Activated CD4-positive, alpha-beta T cell treated with anti-CD3 and anti-CD28 coated beads for 24 hours (primary cell): ENCODE data around the gene C9orf43.
"Not testable (repeated sequence)": the region's sequence is repeated elsewhere in the genome, so short reads cannot be mapped to it uniquely, and the experiment has no call there.

Experiments
- DNase-seq, 2 donors: peaks; one replicate each; pipeline ENCODE4 v3.0.0-alpha.2; 2020; ENCODE audit warnings: low read depth in 2 of 2

The C9orf43 gene

DNA sequence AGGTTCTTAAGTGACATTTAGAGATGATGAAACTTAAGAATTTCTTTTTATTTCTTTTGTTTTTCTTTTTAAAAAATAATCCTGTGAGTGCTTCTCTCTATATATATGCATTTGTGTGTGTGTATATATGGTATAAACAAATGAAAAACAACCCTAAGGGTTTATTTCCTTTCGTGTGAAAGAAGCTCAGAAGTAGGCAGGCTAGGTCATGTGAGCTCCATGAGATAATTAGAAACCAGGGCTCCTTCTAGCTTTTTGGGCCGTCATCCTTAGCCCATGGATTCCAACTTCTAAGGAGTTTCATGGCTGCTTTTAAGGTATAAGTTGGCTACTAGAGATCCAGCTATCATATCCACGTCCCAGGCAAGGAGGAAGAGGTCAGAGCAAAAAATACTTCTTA, 11.2 kb downstream of the C9orf43 start:
- no peak for DNase-seq

DNA sequence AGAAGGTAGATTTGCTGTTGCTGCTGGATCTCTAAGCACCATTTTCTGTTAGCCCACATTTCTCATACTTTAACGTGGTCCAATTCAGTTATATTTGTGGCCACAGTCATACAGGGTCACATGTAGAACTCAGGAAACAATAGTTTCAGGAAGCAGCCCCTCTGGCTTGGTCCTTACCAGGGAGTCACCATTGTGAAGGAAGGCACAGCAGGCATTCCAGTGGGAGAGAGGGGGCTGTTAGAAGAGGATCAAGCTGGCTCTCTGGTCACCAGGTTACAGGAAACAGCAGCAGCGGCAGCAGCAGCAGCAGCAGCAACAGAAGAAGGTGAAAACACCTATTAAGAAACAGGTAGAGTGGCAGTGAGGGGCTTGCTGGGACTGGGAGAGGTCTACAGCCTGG, 14.5 kb downstream of the C9orf43 start:
- DNase-seq = no peak

DNA sequence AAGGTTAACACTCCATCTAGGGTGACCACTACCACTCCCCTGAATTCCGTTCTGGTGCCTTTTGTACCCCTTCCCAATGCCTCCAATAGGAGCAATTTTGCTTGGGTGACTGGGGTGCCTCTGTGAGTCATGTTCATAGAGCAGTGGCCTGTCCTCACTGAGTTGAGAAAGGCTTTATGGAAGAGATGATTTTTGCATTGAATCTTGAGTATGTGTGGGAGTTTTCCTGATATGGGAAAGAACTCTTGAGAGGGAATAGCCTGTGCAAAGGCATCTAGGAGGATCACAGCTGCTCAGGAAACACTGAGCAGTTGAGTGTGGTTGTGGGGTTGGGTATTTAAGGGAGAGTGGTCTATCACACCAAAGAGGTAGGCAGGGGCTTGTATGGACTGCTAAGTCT, 16.2 kb downstream of the C9orf43 start:
- DNase-seq = no peak

DNA sequence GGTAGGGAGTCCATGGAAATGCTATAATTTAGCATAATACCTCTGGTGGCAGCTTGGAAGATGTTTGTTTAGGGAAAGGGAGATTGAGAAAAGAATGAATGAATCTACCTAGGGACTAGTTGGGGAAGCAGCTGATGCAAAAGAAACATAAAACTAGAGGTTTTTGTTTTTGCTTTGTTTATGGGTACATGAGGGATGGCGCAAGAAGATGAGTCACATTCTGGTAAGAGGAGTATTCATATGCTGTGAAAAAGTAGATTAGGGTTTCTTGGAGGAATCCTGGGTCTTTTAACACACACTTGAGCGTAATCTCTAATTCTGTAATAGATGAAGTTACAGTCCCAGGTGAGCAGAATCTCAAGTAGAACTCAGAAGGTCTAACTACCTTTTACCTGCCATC, 17.1 kb downstream of the C9orf43 start:
- DNase-seq = no peak

DNA sequence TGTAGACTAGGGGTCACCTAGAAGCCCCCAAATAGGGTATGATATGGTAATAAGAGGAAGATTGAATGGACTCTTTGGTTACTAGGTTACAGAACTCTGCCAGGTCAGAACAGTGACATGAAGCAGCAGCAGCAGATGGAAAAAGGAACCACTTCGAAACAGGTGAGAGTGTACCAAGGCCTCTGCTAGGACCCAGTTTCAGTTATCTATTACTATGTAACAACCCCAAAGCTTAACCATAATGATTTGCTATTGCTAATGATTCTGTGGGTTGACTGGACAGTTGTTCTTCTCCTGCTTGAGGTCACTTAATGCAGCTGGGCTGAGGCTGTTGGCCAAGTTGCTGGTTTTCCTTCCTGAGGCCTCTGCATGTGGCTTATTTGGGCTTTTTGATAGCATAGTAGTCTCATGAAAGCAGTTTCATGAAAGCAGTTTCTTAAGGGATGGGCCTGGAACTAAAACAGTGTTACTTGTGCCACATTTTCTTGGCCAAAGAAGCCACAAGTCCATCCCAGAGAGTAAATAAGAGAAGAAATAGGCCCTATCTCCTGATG, 17.6 kb downstream of the C9orf43 start:
- no peak for DNase-seq

DNA sequence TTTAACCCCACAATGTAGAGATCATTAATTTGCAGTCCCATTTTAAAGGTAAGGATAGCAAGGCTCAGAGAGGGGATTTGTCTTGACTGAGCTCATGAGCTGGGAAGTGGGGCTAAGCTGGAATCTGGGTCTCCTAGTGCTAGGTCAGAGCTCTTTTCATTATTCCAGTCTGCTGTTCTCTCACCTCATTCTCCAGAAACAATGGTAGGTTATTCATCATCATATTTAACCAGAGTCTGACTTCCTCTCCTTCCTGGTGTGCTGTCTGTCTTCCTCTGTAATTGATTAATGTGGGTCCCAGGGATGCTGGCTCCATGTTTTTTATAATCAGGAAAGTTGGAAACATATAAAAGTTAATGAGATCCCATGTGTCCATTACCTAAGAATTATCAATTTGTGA, 20.6 kb downstream of the C9orf43 start:
- DNase-seq = no peak

DNA sequence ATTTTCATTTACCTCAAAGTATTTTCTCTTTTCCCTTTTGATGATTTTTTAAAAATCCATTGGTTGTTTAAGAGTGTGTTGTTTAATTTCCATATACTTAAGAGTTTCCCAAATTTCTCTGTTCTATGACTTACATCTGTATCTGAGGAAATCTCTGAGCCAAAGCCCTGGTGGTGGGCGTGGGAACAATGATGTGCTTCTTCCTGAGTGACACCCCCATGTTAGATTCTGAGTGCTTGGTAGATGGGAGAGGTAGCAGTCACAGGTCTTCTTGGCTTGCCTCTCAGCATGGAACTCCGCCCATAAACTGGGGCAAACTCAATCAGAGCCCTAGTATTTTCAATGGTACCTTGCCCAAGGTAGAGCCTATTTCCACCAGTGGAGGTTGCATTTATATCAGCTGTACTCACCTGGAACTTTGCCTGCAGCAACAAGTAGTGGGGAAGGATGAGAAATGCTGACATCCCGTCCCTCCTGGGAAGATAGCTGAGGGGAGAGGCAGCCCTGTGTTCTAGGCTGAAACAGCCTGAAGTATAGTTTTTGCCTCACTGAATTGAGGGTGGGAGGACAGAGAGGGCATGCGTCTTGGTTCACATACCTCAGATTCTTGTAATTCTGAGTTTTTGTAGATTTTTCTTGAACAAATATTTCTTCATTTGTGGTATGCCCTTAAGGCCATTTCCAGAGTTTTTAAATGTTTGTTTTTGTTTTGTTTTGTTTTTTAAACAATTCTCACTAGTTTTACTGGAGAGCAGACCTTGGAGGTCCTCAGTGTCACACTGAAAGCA, 26.4 kb downstream of the C9orf43 start:
- no peak for DNase-seq

DNA sequence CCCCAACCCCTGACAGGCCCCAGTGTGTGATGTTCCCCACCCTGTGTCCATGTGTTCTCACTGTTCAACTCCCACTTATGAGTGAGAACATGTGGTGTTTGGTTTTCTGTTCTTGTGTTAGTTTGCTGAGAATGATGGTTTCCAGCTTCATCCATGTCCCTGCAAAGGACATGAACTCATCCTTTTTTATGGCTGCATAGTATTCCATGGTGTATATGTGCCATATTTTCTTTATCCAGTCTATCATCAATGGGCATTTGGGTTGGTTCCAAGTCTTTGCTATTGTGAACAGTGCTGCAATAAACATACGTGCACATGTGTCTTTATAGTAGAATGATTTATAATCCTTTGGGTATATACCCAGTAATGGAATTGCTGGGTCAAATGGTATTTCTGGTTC, 27.2 kb downstream of the C9orf43 start:
- DNase-seq = not testable (repeated sequence)

DNA sequence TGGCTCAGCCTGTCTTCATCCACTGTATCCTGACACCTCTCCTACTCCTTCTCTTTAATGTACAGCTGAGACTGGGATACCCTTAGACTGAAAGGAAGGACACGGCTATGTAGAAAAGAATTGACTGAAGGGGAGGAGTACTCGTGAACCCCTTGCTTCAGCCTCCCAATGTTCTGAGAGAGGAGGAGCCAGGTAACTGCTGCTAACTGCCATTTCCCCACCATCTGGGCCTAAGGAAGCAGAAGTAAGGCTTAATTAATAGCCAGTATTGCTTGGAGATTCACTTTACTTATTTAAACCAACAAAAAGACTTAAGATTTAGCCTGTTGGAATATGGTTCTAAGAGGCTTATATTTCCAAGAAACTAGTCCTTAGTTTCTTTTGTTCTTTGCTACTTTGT, 34.2 kb downstream of the C9orf43 start:
- DNase-seq = no peak

DNA sequence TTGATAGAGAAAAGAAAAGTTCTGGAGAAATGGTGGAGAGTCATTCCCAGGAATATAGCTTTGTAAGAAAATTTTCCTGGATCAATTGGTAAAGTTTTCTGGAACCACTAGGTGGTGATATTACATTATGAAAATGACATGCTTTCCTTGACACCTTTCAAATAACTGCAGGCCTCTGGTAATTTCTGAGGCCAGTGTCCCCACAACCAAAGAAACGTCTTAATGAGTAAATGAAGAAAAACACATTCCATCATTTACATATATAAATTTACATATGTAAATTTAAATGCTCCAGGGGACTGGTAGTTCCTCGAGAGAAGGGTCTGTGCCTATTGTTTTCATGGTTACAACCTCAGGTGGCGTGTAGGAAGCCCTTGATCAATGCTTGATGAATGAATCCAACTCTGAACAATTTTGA, 35.8 kb downstream of the C9orf43 start:
- DNase-seq = no peak

DNA sequence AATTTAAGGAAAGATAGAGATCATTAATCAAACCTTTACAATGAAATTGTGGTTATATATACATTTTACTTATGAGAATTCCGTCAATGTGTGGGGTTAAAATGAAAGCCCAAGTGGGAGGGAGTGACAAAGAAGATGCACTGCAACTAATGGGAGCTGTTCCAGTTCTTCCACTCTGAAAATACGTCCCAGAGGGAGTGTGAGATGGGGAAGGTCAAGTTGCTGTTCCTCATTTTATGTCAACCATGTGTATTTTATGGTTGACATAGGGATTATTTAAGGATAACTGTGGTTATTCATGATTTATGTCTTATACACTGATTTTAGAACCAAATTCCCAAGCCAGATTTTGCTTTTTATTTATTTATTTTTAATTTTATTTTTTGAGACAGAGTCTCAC, 38.8 kb downstream of the C9orf43 start:
- no peak for DNase-seq

DNA sequence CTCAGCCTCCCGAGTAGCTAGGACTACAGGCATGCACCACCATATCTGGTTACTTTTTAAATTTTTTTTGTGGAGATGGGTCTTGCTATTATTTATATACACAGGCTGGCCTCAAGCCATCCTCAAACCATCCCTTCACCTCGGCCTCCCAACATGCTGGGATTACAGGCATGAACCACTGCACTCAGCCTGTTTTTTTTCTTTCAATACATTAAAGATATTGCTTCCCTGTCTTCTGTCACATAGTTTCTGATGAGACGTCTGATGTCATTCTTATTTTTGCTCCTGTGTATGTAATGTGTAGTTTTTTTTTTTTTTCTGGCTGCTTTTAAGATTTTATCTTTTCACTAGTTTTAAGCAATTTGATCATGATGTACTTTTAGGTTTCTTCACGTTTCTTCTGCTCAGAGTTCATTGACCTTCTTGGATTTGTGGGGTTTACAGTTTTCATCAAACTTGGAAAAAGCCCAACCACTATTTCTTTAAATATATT, 41.6 kb downstream of the C9orf43 start:
- no peak for DNase-seq

DNA sequence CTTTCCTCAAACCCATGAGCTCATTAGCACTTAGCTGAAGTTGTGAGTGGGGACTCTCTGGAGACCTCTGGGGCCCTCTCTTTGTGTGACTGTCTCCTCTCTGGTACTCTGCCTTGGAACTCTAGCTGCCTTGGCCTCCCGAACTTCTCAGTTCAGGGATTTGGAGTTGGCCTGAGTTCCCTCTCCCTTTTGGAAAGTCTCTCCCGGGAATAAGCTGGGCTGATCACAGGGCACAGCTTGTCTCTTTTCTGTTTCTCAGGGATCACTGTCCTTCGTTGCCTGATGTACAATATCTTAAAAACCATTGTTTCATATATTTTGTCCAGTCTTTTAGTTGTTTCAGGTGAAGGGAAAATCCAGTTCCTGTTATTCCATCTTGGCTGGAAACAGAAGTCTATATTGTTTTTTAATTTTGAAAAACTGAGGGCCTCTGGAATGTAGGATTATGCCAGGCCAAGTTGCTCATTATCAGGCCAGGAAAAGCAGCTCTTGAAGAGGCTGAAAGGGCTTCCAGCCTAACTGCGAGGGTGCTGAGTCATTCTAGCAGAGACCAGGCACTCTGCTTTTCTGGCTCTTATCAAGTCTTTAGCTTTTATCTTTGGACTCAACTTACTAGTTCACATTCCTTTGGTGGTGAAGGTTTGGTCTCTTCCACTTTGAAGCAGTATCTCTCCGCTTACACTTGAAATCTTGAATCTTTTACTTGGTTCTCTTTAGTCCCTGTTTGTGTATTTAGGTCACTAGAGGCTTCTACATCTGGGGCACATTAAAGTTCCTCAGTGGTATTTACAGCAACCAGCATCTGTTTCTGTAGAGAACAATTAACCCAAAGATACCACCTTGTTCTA, 44.6 kb downstream of the C9orf43 start:
- DNase-seq = no peak

DNA sequence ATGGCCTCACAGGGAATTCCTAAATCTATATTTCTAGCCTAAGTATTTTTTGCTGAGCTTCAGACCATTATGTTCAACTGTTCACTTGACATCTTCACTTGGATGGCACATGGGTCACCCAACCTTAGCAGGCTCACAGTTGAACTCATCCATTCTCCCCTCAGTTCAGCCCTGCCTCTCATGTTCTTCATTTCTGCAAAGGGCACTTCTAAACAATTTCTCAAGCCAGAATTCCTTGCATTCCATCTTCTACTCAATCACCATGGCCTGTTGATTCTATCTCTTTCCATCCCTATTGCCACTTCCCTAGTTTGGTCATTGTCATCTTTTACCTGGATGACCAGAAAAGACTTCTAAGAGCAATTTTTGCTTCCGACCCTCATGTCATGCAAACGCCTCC, 45.7 kb downstream of the C9orf43 start:
- DNase-seq = no peak

DNA sequence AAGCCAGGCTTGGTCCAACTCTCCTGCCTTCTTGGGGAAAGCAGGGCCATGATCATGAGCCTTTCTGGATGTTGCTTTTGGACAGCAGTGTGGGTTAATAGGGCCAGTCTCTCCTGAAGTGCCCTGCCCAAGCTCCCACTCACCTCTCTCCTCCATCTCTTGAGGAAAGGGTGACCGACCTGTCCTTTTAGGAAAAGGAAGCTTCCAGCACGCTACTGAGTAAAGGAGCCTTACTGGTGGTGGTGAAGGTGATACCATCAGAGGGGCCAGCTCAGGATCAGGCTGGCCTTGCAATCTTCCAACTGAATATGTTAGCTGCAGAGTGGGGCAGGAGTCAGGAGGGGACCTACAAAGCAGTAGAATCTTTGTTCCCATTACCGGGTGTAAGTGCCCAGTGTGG, 50.7 kb downstream of the C9orf43 start:
- no peak for DNase-seq

DNA sequence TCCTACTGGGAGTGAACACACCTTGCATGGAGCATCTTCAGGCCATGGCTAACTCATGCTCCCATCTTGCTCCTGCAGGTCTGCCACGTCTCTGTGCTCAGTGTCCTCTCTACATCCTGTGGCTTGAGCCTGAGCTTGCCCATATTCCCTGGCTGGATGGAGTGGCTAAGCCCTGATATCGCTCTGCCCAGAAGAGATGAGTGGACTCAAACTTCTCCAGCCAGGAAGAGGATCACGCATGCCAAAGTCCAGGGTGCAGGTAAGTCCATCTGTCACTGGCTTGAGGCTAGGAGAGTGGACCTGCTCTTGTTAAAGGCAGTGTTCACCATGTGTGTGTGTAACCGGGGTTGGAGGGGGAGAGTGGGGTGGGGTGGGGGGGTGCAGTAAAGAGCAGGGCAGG, 51.4 kb downstream of the C9orf43 start:
- DNase-seq = no peak

DNA sequence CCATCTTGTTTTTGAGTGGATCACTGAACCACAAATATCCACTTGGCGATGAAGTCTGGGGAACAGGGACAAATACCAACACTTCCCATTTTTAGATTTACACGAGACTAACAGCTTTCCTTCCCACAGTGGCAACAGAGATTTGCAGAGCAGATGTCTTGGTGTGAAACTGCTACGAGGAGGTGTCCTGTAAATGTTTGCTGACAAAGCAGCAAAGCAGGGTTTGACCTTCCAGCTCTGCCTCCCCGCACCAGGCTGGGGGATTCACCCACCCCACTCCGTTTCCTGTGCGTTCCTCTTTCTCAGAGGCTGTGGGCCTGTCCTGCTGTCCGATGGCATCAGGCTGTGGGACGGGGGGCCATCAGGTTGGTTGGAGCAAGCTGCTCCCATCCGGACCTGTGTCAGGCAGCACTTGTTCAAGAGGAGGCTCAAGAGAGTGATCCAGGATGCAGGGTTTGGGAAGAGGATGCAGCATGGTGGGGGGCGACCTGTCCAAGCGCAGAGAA, 52.3 kb downstream of the C9orf43 start:
- DNase-seq = no peak

DNA sequence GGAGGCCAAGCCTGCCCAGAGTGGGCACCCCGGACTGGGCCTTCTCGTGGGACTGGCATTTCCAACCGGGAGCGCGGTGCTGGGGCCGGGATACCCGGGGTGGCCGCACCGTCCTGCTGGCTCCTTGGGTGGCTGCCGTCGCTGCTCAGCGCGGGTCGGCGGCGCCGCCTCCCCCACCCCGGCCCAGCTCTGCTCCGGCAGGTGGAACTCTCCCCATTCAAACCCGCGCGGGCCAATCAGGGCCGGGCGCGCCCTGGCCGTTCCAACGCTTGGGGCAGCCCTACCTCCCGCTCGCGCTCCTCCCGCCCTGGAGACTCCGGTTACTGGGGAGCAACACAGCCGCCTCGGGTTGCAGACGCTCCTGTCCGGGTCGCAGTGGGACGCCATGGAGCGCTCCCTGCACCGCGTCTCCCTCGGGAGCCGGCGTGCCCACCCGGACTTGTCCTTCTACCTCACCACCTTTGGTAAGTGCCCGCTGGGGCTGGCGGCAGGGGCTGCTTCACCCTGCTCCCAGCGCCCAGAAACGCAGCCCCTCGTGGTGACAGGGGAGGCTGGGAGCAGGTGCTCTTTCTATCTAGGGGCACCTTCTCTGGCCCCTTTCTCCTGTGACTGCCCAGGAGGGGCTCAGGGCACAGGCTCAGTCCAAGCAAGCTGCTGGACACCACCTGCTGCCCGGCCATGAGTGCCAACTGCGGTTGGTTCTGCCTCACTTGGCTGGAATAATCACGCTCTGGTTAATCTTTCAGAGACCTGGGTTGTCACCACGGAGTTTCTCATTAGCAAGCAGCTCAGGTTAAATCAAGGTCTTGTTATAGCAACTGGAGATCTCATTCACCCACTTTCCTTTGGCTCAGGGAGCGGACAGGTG, 53.1 kb downstream of the C9orf43 start, which contains the start of gene RGS3:
Gene RGS3, plus strand, starts transcription at position 310 of the 868 bp plus-strand sequence. Its CDS starts 76 bp downstream, at position 386.
- no peak for DNase-seq

DNA sequence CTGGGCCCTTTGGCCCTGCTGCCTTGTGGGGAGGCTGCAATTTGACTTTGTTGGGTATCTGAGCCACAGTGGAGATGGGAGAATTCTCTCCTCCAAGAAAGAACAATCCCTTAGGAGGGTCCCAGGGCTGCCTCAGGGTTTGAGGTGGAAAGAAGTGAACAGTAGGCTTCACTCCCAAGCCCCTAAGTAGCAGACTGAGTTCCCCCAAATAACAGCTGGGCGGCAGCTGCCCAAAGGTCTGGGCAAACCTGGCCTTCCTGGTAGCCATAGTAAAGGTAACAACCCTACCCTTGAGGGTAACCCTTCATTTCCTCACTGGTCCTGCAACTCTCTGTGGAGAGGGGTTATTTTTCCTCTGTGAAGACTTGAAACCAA, 53.7 kb downstream of the C9orf43 start:
- DNase-seq = no peak

DNA sequence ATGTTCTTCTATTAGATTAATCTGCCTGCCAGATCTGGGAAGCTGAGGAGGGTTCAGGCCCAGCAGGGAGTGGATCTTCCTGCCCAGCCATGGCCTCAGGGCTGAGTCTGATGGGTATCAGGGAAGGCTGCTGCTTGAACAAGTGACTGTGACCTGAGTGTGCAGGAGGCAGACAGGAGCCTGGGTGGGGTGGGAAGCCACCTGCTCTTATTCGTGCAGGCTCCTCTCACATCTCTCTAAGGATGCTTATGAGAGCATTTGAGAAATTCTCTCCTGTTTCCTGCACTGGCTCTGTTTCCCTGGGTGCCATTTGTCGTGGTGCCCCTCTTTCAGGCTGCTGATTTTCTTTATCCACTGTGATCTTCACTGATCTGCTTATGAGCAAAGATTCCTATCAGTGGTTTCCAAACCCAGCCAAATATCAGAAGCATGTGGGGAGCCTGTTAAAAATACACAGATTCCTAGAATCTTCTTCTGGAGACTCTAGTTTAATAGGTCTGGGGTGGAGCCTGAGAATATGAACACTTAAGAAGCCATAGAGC, 55.1 kb downstream of the C9orf43 start:
- no peak for DNase-seq

DNA sequence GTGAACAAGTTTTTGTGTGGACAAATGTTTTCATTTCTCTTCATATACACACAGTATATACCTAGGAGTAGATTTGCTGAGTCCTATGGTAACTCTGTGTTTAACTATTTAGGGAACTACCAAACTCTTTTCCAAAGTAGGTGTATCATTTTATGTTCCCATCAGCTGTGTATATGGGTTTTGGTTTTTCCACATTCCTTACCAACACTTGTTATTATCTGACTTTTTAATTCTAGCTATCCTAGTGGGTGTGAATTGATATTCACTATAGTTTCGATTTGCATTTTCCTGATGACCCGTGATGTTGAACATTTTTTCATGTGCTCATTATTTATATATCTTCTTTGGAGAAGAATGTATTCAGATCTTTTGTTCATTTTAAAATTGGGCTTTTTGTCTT, 56.6 kb downstream of the C9orf43 start:
- DNase-seq = no peak
